Activated naive CD4-positive, alpha-beta T cell treated with anti-CD3 and anti-CD28 coated beads for 36 hours (primary cell): ENCODE data around the gene ST6GALNAC4. TPM values are rescaled to one million over a fixed set of nuclear protein-coding genes. Genes with fewer than 3 reads are reported as not detected.
A peak's percentile ranks its signal among the peaks of the same experiment; 100 is the strongest.

Experiments used
- CTCF ChIA-PET: fragments of 350-600 bp; sonication (Branson Sonifier 250); formaldehyde crosslinking; loops from one replicate; lab custom pipeline; 2021; ENCODE audit warnings: antibody characterized with exemption; lab: Charles Lee
- DNase-seq: peaks from one replicate; pipeline ENCODE4 v3.0.0-alpha.2; 2020
- H3K27ac Mint-ChIP-seq: one replicate; pipeline ENCODE4 v1.8.0; 2021; ENCODE audit warnings: mild to moderate bottlenecking, mixed read lengths
- H3K27me3 Mint-ChIP-seq: one replicate; pipeline ENCODE4 v1.8.0; 2021; ENCODE audit warnings: low read depth, mixed read lengths
- H3K36me3 Mint-ChIP-seq: one replicate; pipeline ENCODE4 v1.8.0; 2021; ENCODE audit warnings: low read depth, mixed read lengths
- H3K4me1 Mint-ChIP-seq: one replicate; pipeline ENCODE4 v1.8.0; 2021; ENCODE audit warnings: low read depth, mixed read lengths
- H3K4me3 Mint-ChIP-seq: one replicate; pipeline ENCODE4 v1.8.0; 2021; ENCODE audit warnings: mild to moderate bottlenecking, moderate library complexity, mixed read lengths
- H3K9me3 Mint-ChIP-seq: one replicate; pipeline ENCODE4 v1.8.0; 2021; ENCODE audit warnings: mixed read lengths
- intact Hi-C: fragments of 100-400 bp; cut with micrococcal nuclease; formaldehyde crosslinking; loops from one replicate; pipeline ENCODE4 v1.15.1; 2023
- total RNA-seq, 2 experiments: library from RNA; stranded (reverse); gene quantifications; one replicate each; pipeline ENCODE4 v1.2.3, GENCODE V29; 2021

Gene ST6GALNAC4
- total RNA-seq, 2 experiments from 2014 or later, result 22.3 to 24.6 TPM

DNA sequence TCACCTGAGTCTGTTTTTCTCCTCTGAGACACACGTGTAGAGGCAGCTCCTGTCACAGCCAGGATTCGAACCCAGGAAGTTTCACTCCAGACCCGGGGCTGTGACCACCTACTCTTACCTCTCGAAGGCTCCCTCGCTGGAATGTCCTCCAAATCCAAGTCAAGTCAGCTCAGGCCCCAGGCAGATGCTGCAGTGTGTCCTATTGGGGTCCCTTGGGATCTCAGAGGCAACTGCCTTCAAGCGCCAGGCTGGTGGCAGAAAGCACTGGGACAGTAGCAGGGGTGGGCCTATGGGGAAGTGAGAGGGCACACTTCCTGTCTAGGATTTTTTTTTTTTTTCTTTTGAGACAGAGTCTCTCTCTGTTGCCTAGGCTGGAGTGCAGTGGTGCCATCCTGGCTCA is 762 bp upstream of the ST6GALNAC4 start:
- no peaks in the 10 kb centered on the region for H3K27me3 Mint-ChIP-seq
- H3K4me1 Mint-ChIP-seq, result peaks cover 48% of the 10 kb centered on the region
- intact Hi-C loops, result loop anchor here (1.0 to 5.0 kb wide), 8 partner anchors 11 to 305 kb away; partner anchors contain the start of genes FPGS, PIP5KL1 and STXBP1
- H3K9me3 Mint-ChIP-seq, result no peaks in the 10 kb centered on the region
- peaks cover 6% of the 10 kb centered on the region for H3K36me3 Mint-ChIP-seq
- no peak overlapping the region for H3K27ac Mint-ChIP-seq
- DNase-seq, result no peak
- H3K4me3 Mint-ChIP-seq, result peak overlapping the region; percentile 44
- CTCF ChIA-PET, result interaction anchor here (0.6 to 7.9 kb wide), 8 partner anchors 12 to 183 kb away, joined by 3 to 56 read pairs (median 3); partner anchors contain the start of genes CDK9 and TOR2A

DNA sequence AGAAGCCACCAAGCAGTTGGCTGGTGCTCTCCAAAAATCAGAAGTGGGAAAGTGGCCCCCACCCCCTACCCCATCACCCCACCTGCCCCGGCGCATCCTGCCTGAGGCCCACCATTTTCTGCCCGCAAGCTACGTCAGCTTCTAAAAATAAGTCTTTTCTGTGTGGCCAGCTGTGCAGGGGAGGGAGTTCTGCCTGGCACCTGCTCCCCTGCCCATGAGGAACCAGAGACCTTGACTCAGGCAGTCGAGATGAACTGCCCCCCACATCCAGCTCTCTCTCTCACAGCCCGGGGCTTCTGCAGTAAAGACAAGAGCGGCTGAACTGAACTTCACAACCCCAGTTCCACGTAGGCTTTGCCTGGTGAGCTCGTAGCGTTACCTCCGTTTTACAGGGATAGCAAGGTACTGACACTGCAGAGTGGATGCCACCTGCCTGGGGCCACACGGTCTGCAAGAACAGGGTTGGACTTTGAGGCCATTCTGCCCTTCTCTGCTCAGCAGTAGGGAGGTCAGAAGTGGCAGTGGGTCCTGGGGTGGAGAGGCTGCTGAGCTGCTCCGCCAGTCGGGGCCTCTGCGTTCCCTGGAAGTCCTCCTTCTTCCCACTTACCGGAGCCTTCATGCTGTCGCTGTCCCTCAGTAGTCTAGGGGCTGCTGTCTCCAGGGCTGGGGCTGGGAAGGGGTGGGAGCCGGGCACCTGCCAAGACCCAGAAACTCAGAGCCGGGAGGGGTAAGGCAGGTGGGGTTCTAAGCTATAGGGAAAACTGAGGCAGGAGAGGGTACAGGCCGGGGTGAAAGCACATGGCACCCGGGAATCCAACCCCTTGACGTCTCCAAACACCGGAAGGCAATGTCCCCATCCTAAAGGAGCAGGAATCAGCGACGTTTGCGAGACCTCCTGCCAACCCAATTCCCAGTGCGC is 781 bp downstream of the ST6GALNAC4 start:
- H3K36me3 Mint-ChIP-seq, result peaks cover 10% of the 10 kb centered on the region
- no peaks in the 10 kb centered on the region for H3K27me3 Mint-ChIP-seq
- H3K4me1 Mint-ChIP-seq, result peaks cover 54% of the 10 kb centered on the region
- peak overlapping the region; percentile 83 for H3K4me3 Mint-ChIP-seq
- H3K9me3 Mint-ChIP-seq, result no peaks in the 10 kb centered on the region
- peak overlapping the region; percentile 84 for H3K27ac Mint-ChIP-seq
- intact Hi-C loops, result loop anchor here (2.0 to 5.0 kb wide), 5 partner anchors 13 to 304 kb away; partner anchors contain the start of genes FPGS and STXBP1
- CTCF ChIA-PET, result interaction anchor here (0.6 to 7.9 kb wide), 10 partner anchors 10 to 466 kb away, joined by 3 to 56 read pairs (median 3); partner anchors contain the start of gene TOR2A
- DNase-seq, result peak; percentile 62

DNA sequence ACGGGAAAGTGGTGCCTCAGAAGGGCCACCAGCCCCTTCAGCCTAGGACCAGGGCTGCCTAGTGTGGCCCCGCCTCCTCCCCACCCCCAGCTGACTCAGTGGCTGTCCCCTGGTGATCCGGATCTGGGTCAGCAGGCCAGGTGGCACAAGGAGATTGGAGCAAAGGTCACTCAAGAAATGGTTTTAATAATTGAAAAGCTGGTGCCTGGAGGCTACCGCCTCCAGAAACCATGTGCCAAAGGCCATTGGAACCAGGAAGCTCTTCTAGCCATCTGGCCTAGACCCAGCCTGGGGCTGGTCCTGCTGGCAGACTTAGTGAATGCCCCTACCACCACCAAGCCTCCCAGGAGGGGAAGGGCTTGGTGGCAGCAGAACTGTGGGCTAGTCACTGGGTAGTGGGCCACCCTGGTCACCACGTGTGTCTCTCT is 1.5 kb downstream of the ST6GALNAC4 start:
- no peaks in the 10 kb centered on the region for H3K9me3 Mint-ChIP-seq
- intact Hi-C loops, result loop anchor here (5.0 kb wide), 2 partner anchors 33 to 303 kb away; partner anchors contain the start of gene STXBP1
- peak overlapping the region; percentile 83 for H3K4me3 Mint-ChIP-seq
- no peaks in the 10 kb centered on the region for H3K27me3 Mint-ChIP-seq
- CTCF ChIA-PET, result interaction anchor here (1.0 to 7.9 kb wide), 6 partner anchors 9 to 180 kb away, joined by 3 to 56 read pairs (median 4); partner anchors contain the start of gene TOR2A
- H3K4me1 Mint-ChIP-seq, result peaks cover 59% of the 10 kb centered on the region
- DNase-seq, result no peak
- peak overlapping the region; percentile 54 for H3K27ac Mint-ChIP-seq
- H3K36me3 Mint-ChIP-seq, result peaks cover 15% of the 10 kb centered on the region

DNA sequence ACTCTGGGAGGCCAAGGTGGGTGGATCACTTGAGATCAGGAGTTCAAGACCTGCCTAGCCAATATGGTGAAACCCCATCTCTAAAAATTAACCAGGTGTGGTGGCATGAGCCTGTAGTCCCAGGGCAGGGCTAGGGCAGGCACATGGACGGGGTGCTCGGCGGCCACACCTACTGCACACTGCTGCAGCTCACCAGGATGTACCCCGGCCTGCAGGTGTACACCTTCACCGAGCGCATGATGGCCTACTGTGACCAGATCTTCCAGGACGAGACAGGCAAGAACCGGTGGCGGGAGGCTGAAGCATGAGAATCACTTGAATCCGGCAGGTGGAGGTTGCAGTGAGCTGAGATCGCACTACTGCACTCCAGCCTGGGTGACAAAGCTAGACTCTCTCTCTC is 3.2 kb downstream of the ST6GALNAC4 start:
- intact Hi-C loops, result no loop called here
- Mint-ChIP-seq H3K27me3 (no peaks in the 10 kb centered on the region), H3K9me3 (no peaks in the 10 kb centered on the region), H3K4me1 (peaks cover 51% of the 10 kb centered on the region), H3K4me3 (no peak overlapping the region), H3K27ac (no peak overlapping the region), H3K36me3 (peaks cover 15% of the 10 kb centered on the region)
- no peak for DNase-seq
- CTCF ChIA-PET, result interaction anchor here (1.8 kb wide), 1 partner anchor 9 kb away, joined by 4 read pairs; no protein-coding TSS in a partner anchor

DNA sequence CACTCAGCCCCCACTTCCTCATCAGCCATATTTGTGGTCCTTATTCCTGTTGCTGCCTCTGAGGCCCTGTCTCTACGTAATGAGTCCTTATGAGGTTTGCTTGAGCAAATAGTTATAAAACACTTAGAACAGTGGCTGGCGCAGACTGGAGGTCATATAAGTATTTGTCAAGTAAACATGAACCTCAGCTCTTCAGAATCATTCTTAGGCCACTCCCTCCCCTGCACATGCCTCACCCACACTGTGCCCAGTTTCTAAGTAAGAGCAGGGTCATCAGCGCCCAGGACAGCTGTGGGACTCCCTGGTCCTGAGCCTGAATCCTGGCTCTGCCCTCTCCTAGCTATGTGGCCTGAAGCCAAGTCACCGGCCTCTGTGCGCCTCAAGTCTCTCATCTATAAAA is 4.0 kb downstream of the ST6GALNAC4 start:
- H3K27ac Mint-ChIP-seq, result peak overlapping the region; percentile 4
- peaks cover 15% of the 10 kb centered on the region for H3K36me3 Mint-ChIP-seq
- H3K4me1 Mint-ChIP-seq, result peaks cover 43% of the 10 kb centered on the region
- intact Hi-C loops, result no loop called here
- CTCF ChIA-PET, result interaction anchor here (0.6 to 1.8 kb wide), 2 partner anchors 10 to 135 kb away, joined by 3 to 4 read pairs; partner anchors contain the start of gene SH2D3C
- H3K4me3 Mint-ChIP-seq, result no peak overlapping the region
- H3K27me3 Mint-ChIP-seq, result no peaks in the 10 kb centered on the region
- no peak for DNase-seq
- H3K9me3 Mint-ChIP-seq, result no peaks in the 10 kb centered on the region

DNA sequence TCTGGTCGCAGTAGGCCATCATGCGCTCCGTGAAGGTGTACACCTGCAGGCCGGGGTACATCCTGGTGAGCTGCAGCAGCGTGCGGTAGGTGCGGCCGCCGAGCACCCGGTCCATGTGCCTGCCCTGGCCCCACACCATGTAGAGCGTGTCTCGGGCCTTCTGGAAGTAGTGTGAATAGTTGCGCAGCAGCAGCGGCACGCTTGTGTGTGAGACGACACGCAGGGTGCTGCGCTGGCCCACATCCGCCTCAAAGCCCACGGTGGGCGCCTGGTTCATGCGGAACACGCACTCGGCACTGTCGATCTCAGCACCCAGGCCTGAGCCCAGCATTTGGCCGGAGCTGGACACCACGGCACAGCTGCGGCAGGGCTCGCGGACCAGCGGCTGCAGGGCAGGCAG is 4.5 kb downstream of the ST6GALNAC4 start:
- Mint-ChIP-seq H3K4me1 (peaks cover 41% of the 10 kb centered on the region), H3K36me3 (peaks cover 15% of the 10 kb centered on the region), H3K4me3 (no peak overlapping the region), H3K9me3 (no peaks in the 10 kb centered on the region), H3K27ac (no peak overlapping the region), H3K27me3 (no peaks in the 10 kb centered on the region)
- intact Hi-C loops, result no loop called here
- CTCF ChIA-PET, result no interaction called here
- no peak for DNase-seq

DNA sequence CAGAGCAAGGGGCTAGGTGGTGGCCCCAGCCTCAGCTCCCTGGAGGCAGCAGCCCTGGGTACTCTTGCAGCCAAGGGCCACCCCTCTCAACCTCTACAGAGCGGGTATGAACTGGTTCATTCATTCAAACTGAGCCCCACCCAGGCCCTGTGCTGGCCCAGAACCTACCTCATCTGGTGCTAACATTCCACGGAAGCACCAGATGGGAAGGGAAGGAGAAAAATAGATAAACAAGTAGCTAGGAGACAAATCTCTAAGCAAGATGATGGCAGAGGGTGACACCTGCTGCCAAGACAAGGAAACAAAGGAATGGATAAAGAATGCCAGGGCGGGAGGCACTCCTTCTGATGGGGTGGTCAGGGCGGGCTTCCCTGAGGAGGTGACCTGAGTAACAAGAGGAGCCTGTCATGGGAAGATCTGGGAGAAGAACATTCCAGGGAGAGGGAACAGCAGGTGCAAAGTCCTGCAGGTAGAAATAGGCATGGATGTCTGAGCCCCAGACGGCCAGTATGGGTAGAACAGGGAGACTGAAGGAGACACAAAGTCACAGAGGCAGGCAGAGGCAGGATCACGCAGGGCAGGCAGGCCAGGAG is 6.1 kb downstream of the ST6GALNAC4 start:
- intact Hi-C loops, result no loop called here
- Mint-ChIP-seq H3K9me3 (no peaks in the 10 kb centered on the region), H3K27me3 (no peaks in the 10 kb centered on the region), H3K27ac (peak overlapping the region; percentile 93), H3K4me1 (peaks cover 50% of the 10 kb centered on the region), H3K4me3 (peak overlapping the region; percentile 24), H3K36me3 (peaks cover 15% of the 10 kb centered on the region)
- no peak for DNase-seq
- CTCF ChIA-PET, result interaction anchor here (0.6 kb wide), 1 partner anchor 78 kb away, joined by 3 read pairs; no protein-coding TSS in a partner anchor

DNA sequence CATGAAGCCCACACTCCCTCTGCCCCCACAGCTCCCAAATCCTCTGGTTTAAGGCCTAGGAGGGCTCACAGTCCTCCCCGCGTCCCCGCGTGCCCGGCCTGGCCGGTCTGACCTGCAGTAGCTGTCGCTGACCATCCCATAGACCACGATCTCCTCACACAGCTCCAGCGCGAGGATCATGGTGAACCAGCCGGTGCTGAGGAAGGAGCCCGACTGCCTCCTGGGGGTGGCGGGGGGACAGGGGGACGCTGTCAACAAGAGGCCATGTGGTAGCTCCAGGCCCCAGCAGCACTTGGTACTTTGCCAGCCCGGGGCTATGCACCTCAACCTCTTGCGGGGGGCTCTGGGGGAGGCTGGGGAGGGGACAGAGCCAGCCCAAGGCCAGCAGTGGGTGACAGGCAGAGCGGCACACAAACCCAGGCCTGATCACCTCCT is 7.0 kb downstream of the ST6GALNAC4 start:
- Mint-ChIP-seq H3K4me1 (peaks cover 50% of the 10 kb centered on the region), H3K27ac (no peak overlapping the region), H3K27me3 (no peaks in the 10 kb centered on the region), H3K9me3 (no peaks in the 10 kb centered on the region), H3K36me3 (peaks cover 15% of the 10 kb centered on the region), H3K4me3 (no peak overlapping the region)
- no peak for DNase-seq
- CTCF ChIA-PET, result interaction anchor here (0.6 kb wide), 1 partner anchor 77 kb away, joined by 3 read pairs; no protein-coding TSS in a partner anchor
- intact Hi-C loops, result no loop called here

DNA sequence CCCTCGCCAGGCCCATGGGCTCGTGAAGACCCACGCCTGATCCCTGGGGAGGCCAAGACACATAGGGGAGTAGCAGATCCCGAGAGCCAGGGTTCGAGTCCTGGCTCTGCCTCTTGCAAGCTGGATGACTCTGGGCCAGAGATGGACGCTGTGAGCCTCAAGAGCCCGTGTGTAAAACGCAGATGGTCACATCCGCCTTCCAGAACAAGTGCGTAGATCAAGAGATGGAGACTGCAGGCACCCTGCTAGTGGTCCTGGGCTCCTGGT is 8.2 kb downstream of the ST6GALNAC4 start:
- H3K27ac Mint-ChIP-seq, result no peak overlapping the region
- intact Hi-C loops, result no loop called here
- H3K4me1 Mint-ChIP-seq, result peaks cover 54% of the 10 kb centered on the region
- no peaks in the 10 kb centered on the region for H3K9me3 Mint-ChIP-seq
- H3K27me3 Mint-ChIP-seq, result no peaks in the 10 kb centered on the region
- H3K4me3 Mint-ChIP-seq, result no peak overlapping the region
- DNase-seq, result no peak
- CTCF ChIA-PET, result no interaction called here
- H3K36me3 Mint-ChIP-seq, result peaks cover 16% of the 10 kb centered on the region

DNA sequence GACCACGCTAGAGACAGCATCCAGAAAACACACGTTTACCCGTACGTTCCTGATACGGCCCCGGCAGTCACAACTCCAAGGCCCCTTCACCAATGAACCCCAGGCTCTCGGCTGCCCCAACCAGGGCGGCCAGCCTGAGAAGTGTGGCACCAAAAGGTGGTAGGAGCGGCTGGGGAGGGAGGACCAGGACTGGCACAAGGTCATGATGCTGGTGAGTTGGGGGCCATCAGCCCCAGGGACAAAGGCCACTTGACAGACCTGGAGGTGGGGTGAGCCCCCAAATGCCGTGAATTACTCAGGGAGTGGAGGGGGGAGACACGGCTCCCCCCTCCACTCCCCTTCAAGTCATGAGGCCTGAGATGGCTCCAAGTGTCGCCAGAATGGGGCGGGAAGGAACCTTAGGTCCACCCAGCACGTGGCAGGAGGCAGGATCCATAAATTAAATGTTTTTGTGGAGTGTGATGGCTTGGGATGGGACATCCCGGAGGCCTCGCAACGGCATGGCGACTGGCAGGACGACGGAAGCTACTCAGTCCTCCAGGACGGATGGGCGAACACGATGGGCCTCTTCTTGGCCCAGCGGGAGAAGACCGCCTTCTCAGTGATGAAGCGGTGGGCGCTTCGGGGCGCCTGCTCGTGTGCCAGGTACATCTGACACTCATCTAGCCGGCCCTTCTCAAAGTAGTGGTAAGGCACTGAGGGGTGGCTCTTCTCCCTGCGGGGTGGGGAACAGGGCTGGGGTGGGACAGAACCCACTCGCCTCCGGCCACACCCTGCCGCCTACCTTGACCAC is 8.8 kb downstream of the ST6GALNAC4 start:
- H3K27me3 Mint-ChIP-seq, result no peaks in the 10 kb centered on the region
- H3K36me3 Mint-ChIP-seq, result peaks cover 17% of the 10 kb centered on the region
- CTCF ChIA-PET, result interaction anchor here (1.2 kb wide), 1 partner anchor 13 kb away, joined by 4 read pairs; no protein-coding TSS in a partner anchor
- H3K4me3 Mint-ChIP-seq, result no peak overlapping the region
- no peak for DNase-seq
- H3K4me1 Mint-ChIP-seq, result peaks cover 58% of the 10 kb centered on the region
- H3K27ac Mint-ChIP-seq, result peak overlapping the region; percentile 34
- no peaks in the 10 kb centered on the region for H3K9me3 Mint-ChIP-seq
- intact Hi-C loops, result no loop called here

DNA sequence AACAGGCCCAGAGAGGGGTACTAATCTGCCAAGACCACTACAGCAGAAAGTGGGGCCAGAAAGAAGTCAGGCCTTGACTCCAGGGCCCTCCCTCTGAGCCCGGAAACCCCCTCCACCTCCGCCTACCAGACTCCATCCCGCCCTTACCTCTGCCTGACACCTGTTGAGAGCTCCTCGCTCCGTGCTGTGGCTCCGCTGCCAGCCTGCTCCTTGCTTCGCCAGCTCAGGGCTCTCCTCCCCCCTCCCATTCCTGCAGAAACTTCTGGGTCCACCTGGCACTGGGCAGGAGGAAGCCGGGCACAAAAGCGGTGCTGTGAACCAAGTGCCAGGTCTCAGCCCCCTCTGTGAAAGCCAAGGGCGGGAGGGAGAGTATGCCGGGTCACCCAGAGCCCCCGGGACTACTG is 11.1 kb downstream of the ST6GALNAC4 start:
- Mint-ChIP-seq H3K4me1 (peaks cover 53% of the 10 kb centered on the region), H3K27me3 (no peaks in the 10 kb centered on the region), H3K9me3 (no peaks in the 10 kb centered on the region), H3K27ac (peak overlapping the region; percentile 98), H3K36me3 (peaks cover 7% of the 10 kb centered on the region), H3K4me3 (peak overlapping the region; percentile 88)
- CTCF ChIA-PET, result interaction anchor here (0.5 to 1.7 kb wide), 8 partner anchors 8 to 171 kb away, joined by 3 to 6 read pairs (median 3); partner anchors contain the start of genes CDK9 and TOR2A
- intact Hi-C loops, result loop anchor here (1.0 kb wide), 1 partner anchor 12 kb away; the partner anchor contains the start of gene ST6GALNAC4
- DNase-seq, result peak; percentile 80
